Muscle of leg (tissue), 11 donors: ENCODE results near the gene TMED7. TPM values are rescaled to one million over a fixed set of nuclear protein-coding genes. Genes with fewer than 3 reads are reported as not detected.

Experiments
- DNase-seq: peaks from one replicate; pipeline ENCODE4 v3.0.0; 2013
- H3K27ac ChIP-seq: one replicate; pipeline ENCODE4 v1.5.1; 2013; ENCODE audit warnings: mild to moderate bottlenecking, low read length, control low read depth
- H3K27me3 ChIP-seq: one replicate; pipeline ENCODE4 v1.6.1; 2013; ENCODE audit warnings: low read length; ENCODE audit not compliant: control insufficient read depth, insufficient read depth
- H3K36me3 ChIP-seq: one replicate; pipeline ENCODE4 v1.6.1; 2013; ENCODE audit warnings: low read length; ENCODE audit not compliant: control insufficient read depth, insufficient read depth
- H3K4me1 ChIP-seq: one replicate; pipeline ENCODE4 v1.6.1; 2013; ENCODE audit warnings: low read length; ENCODE audit not compliant: control insufficient read depth, insufficient read depth
- H3K4me3 ChIP-seq: one replicate; pipeline ENCODE4 v1.5.1; 2013; ENCODE audit warnings: low read length, control low read depth
- H3K9me3 ChIP-seq: replicated peaks from 2 replicates; pipeline ENCODE4 v1.6.1; 2013; ENCODE audit warnings: low read depth, low read length; ENCODE audit not compliant: control insufficient read depth
- WGBS: methylation state at CpG from one replicate; pipeline ENCODE4 v1.1.5; 2013; ENCODE audit warnings: missing lambda C conversion rate; ENCODE audit not compliant: insufficient coverage; 5-methylcytosine and 5-hydroxymethylcytosine counted together
- polyA plus RNA-seq, 8 donors: library from polyadenylated mRNA; unstranded; fragments of 120-200 nt; gene quantifications; one replicate each; pipeline versions ENCODE4 v1.2.1 to v1.2.3, GENCODE V29; 2013; ENCODE audit warnings: inconsistent platforms in 1 of 8, low replicate concordance in 1 of 8; ENCODE audit not compliant: insufficient read length in 8 of 8, insufficient read depth in 1 of 8
- total RNA-seq: library from RNA; stranded (reverse); fragments of 120-200 nt; gene quantifications from one replicate; pipeline ENCODE4 v1.2.4, GENCODE V29; 2013

Gene TMED7
- total and polyA plus RNA-seq, 9 donors: 49.3 to 79.6 (median 61.7) TPM

- H3K9me3 ChIP-seq: no peaks in the 10 kb centered on the region
- H3K4me3 ChIP-seq: no peak overlapping the region
- H3K27me3 ChIP-seq: no peaks in the 10 kb centered on the region
- DNase-seq: no peak
- 81% methylated on average over 3 of the region's 4 CpGs for WGBS
- peaks cover 2% of the 10 kb centered on the region for H3K4me1 ChIP-seq
- no peak overlapping the region for H3K27ac ChIP-seq
- H3K36me3 ChIP-seq: no peaks in the 10 kb centered on the region
Observed at GRCh38 chr5:115588640-115589039, 37.2 kb downstream of the TMED7 start.

DNA sequence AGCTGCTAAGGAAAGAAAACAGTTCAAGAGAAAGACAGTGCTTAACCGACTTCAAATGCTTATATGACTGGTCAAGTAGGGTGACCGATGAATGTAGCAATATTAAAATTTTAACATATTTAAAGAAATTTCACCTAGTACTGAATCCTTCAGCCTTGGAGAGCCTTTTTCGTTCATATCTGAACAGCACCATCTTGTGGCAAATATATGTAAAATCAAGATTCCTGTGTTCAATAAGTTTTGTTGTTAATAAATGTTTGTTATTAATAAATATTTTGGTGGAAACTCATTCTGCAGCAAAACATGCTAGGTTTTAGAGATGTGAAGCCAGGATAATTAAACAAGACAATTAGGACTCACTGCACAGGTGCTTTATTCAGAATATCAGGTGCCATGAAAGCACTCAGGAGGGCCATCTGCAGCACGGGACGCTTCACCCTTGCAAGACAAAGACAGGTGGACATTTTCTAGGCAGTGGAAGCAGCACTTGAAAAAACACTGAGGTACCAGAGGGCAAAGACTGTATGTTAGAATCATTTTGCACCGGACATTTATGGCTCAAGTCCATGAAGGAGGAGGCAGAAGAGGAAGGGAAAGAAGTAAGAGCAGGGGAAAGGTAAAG is 39.2 kb downstream of the TMED7 start:
- Histone ChIP-seq H3K9me3 (no peaks in the 10 kb centered on the region), H3K36me3 (no peaks in the 10 kb centered on the region), H3K4me3 (no peak overlapping the region), H3K27me3 (no peaks in the 10 kb centered on the region), H3K4me1 (peaks cover 2% of the 10 kb centered on the region), H3K27ac (no peak overlapping the region)
- WGBS: 43% methylated on average over 1 of the region's 6 CpGs
- DNase-seq: no peak

- Histone ChIP-seq H3K27ac (no peak overlapping the region), H3K4me1 (peaks cover 2% of the 10 kb centered on the region)
- 100% methylated on average over 1 of the region's 1 CpG for WGBS
Observed at GRCh38 chr5:115585265-115585664, 40.6 kb downstream of the TMED7 start.

DNA sequence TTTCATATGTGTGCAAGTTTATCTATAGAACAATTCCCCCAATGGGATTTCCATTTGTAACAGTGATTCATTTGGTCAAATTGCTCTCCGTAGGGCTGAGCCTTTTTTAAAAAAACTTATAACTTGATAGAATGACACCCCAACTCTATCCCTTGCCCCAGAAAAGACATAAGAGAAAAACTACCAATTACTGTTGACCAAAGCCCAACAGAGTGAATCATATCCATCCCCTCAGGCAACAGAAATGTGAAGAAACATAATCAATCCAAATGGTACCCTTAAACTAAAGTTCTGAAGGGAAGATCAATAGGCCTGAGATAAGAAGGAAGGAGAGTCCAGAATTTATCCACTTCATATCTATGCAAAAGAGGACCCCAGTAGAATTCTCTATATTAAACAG is 41.3 kb downstream of the TMED7 start:
- H3K4me3 ChIP-seq: no peak overlapping the region
- no peaks in the 10 kb centered on the region for H3K27me3 ChIP-seq
- H3K9me3 ChIP-seq: no peaks in the 10 kb centered on the region
- no CpG with 5 or more reads among the region's 1 CpG for WGBS
- no peak overlapping the region for H3K27ac ChIP-seq
- H3K4me1 ChIP-seq: peaks cover 2% of the 10 kb centered on the region
- H3K36me3 ChIP-seq: peaks cover 5% of the 10 kb centered on the region
- no peak for DNase-seq

More at GRCh38 chr5:115585265-115585664, 40.6 kb downstream of the TMED7 start:
- Histone ChIP-seq H3K9me3 (no peaks in the 10 kb centered on the region), H3K36me3 (peaks cover 5% of the 10 kb centered on the region), H3K27me3 (no peaks in the 10 kb centered on the region), H3K4me3 (no peak overlapping the region)
- DNase-seq: no peak

- H3K27ac ChIP-seq: no peak overlapping the region
- H3K9me3 ChIP-seq: no peaks in the 10 kb centered on the region
- no peak for DNase-seq
- no peaks in the 10 kb centered on the region for H3K27me3 ChIP-seq
- H3K4me1 ChIP-seq: peaks cover 2% of the 10 kb centered on the region
- peaks cover 5% of the 10 kb centered on the region for H3K36me3 ChIP-seq
- 20% methylated on average over 1 of the region's 3 CpGs for WGBS
- H3K4me3 ChIP-seq: no peak overlapping the region
Observed at GRCh38 chr5:115583474-115583873, 42.4 kb downstream of the TMED7 start.

DNA sequence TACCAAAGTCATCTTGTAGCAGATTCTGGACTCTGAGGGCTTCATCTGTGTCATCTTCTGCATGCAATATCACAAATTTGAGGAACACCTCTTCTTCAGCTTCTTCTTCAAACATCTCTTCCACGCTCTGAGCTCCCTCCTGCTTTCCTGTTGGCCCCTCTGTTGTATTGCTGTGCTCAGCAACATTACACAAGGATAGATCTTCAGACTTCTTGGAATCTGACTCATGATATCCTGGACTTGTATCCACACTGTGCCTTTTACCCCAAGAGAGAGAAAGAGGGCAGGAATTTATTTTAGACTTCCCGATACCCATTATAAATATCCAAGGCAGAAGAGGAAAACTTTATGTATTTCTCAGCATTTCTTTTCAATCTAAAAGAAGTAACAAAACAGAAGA is 44.9 kb downstream of the TMED7 start:
- WGBS: no CpG with 5 or more reads among the region's 2 CpGs
- no peaks in the 10 kb centered on the region for H3K9me3 ChIP-seq
- H3K27me3 ChIP-seq: no peaks in the 10 kb centered on the region
- no peak overlapping the region for H3K27ac ChIP-seq
- no peak for DNase-seq
- no peaks in the 10 kb centered on the region for H3K4me1 ChIP-seq
- peaks cover 5% of the 10 kb centered on the region for H3K36me3 ChIP-seq
- H3K4me3 ChIP-seq: no peak overlapping the region

DNA sequence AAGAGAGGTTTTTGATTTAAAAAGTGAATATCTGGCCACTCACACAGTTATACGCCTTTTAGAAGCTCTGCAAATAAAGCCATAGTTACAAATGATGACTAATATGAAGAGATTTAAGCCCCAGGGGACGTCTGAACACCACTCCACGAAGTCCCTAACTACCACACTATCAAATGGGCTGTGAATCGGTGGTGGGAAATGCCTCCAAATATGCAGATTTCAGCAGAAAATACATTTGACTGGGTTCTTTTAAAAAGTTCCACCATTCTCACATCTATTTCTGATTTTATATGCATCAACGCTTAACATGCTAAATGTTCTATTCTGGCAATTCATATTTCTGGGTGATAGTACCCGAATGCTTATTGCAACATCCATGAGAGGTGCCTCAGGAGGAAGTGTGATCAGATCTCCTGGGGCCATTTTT is 46.1 kb downstream of the TMED7 start:
- no CpG with 5 or more reads among the region's 6 CpGs for WGBS
- Histone ChIP-seq H3K4me3 (no peak overlapping the region), H3K9me3 (no peaks in the 10 kb centered on the region), H3K36me3 (peaks cover 5% of the 10 kb centered on the region), H3K27ac (no peak overlapping the region), H3K4me1 (no peaks in the 10 kb centered on the region), H3K27me3 (no peaks in the 10 kb centered on the region)
- DNase-seq: no peak

DNA sequence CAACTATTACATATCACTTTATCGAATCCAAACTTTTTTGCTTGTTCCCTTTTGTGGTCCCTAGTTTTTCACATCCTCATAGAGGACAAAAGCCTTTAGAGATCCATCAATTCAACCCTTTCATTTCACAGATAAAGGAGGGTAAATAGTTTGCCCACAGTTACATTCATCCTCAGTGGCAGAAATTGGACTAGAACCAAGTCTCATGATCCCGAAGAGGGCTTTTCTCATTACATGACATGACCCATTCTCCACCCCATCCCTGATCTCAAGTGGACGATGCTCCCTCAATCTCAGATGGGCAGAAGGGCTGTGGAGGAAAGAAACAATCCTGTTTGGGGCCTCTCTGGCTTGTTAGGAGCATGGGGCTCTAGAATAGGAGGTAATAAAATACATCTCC is 46.6 kb downstream of the TMED7 start:
- Histone ChIP-seq H3K4me3 (no peak overlapping the region), H3K27ac (no peak overlapping the region), H3K4me1 (no peaks in the 10 kb centered on the region), H3K9me3 (no peaks in the 10 kb centered on the region), H3K27me3 (no peaks in the 10 kb centered on the region), H3K36me3 (peaks cover 5% of the 10 kb centered on the region)
- no peak for DNase-seq
- no CpG with 5 or more reads among the region's 3 CpGs for WGBS

- no peak for DNase-seq
- Histone ChIP-seq H3K27ac (no peak overlapping the region), H3K9me3 (no peaks in the 10 kb centered on the region), H3K4me1 (no peaks in the 10 kb centered on the region), H3K27me3 (no peaks in the 10 kb centered on the region), H3K4me3 (no peak overlapping the region), H3K36me3 (peaks cover 5% of the 10 kb centered on the region)
- no CpG with 5 or more reads among the region's 3 CpGs for WGBS
Observed at GRCh38 chr5:115578657-115579056, 47.2 kb downstream of the TMED7 start.

DNA sequence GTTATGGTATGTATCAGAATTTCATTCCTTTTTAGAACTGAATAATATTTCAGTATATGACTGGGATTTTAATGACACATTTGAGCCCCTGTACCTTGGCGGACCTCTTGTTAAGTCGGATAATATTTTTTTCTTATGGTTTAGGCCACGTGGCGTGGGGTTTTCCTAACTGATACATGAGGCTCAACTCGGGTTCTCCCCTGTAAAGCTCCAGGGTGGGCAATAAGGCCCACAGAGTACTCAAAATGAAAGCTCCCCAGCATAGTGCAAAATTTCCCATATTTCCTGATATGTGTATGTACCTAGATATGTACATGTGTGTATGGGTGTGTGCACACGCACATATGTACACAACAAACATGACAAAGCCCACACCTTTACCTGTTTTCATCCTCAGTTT is 48.1 kb downstream of the TMED7 start:
- no peak for DNase-seq
- Histone ChIP-seq H3K36me3 (peaks cover 5% of the 10 kb centered on the region), H3K27me3 (no peaks in the 10 kb centered on the region), H3K9me3 (no peaks in the 10 kb centered on the region), H3K27ac (no peak overlapping the region), H3K4me3 (no peak overlapping the region), H3K4me1 (no peaks in the 10 kb centered on the region)
- no CpG with 5 or more reads among the region's 6 CpGs for WGBS

- Histone ChIP-seq H3K36me3 (peaks cover 5% of the 10 kb centered on the region), H3K4me1 (no peaks in the 10 kb centered on the region), H3K9me3 (no peaks in the 10 kb centered on the region), H3K4me3 (no peak overlapping the region), H3K27me3 (no peaks in the 10 kb centered on the region), H3K27ac (no peak overlapping the region)
- no CpG with 5 or more reads among the region's 2 CpGs for WGBS
- no peak for DNase-seq
Observed at GRCh38 chr5:115577329-115577728, 48.5 kb downstream of the TMED7 start.
